Measurements from ENCODE around the gene ANXA6. TPM values are rescaled to one million over a fixed set of nuclear protein-coding genes. Genes with fewer than 3 reads are reported as not detected.

Gene ANXA6
- polyA plus RNA-seq, 3 donors, result 60.6 to 124 (median 93.5) TPM

GRCh38 chr5:151093476-151093889 is 64.1 kb downstream of the ANXA6 start:
- H2AFZ ChIP-seq (ENCODE audit: insufficient read depth, low read depth, low read length, poor library complexity, severe bottlenecking), result no peak overlapping the region
- H3K4me3 ChIP-seq (replicated peaks in 1 of 3; ENCODE audit: low read depth in 2 of 3, low read length in 3 of 3), result peak overlapping the region in 1 of 3 experiments; percentile 23
- Mint-ChIP-seq H3K4me3 (peak overlapping the region; percentile 72 to 76), H3K27ac (peak overlapping the region; percentile 98 to 100 (median 100)), H3K36me3 (peaks cover 6% of the 10 kb centered on the region in 2 donors), H3K27me3 (ENCODE audit: low read depth in 3 of 3) (peaks cover 0 to under 1% (median 0%) of the 10 kb centered on the region in 3 donors), H3K9me3 (peaks cover 0 to 2% (median 0%) of the 10 kb centered on the region in 7 donors), H3K4me1 (peaks cover 92% of the 10 kb centered on the region)
- H3K9ac ChIP-seq (ENCODE audit: insufficient read depth, low read length, poor library complexity, severe bottlenecking), result peak overlapping the region; percentile 70
- H3K27ac ChIP-seq (ENCODE audit: low read depth in 1 of 2, low read length in 2 of 2), result peak overlapping the region; percentile 94 to 96
- peaks cover 88 to 97% of the 10 kb centered on the region in 2 donors for H3K4me1 ChIP-seq (ENCODE audit: control insufficient read depth in 1 of 2, insufficient read depth in 2 of 2, low read length in 2 of 2)
- intact Hi-C loops (cut with micrococcal nuclease), result loop anchor here (5.0 kb wide), 1 partner anchor 36 kb away; no protein-coding TSS in a partner anchor
- H3K27me3 ChIP-seq (ENCODE audit: control insufficient read depth in 2 of 2, insufficient read depth in 2 of 2, low read length in 2 of 2), result no peaks in the 10 kb centered on the region
- H3K79me2 ChIP-seq (ENCODE audit: insufficient read depth, low read length), result peaks cover 3% of the 10 kb centered on the region
- DNase-seq, result peak; percentile 78 to 99 (median 95)
- H3K36me3 ChIP-seq (replicated peaks in 1 of 2; ENCODE audit: control insufficient read depth in 1 of 2, insufficient read depth in 2 of 2, low read length in 2 of 2), result no peaks in the 10 kb centered on the region
- TF ChIP-seq CTCF (IDR thresholded peaks at IDR 0.05), result no peak
- peak overlapping the region; percentile 50 for H3K4me2 ChIP-seq (replicated peaks; ENCODE audit: extremely low read depth, low read length, poor library complexity, severe bottlenecking)
- peaks cover 4% of the 10 kb centered on the region for H4K20me1 ChIP-seq (ENCODE audit: insufficient read depth, low read length)
- no peaks in the 10 kb centered on the region for H3K9me3 ChIP-seq (replicated peaks in 1 of 2; ENCODE audit: control insufficient read depth in 1 of 2, insufficient read depth in 1 of 2, low read length in 2 of 2)
- 0% methylated on average over 2 of the region's 2 CpGs for WGBS (ENCODE audit: insufficient coverage)

GRCh38 chr5:151092762-151093161 is 64.8 kb downstream of the ANXA6 start:
- H3K4me1 Mint-ChIP-seq, result peaks cover 85% of the 10 kb centered on the region
- H3K9me3 Mint-ChIP-seq, result peaks cover 0 to 2% (median 0%) of the 10 kb centered on the region in 7 donors
- peaks cover 4% of the 10 kb centered on the region for H4K20me1 ChIP-seq (ENCODE audit: insufficient read depth, low read length)
- peak overlapping the region; percentile 50 for H3K4me2 ChIP-seq (replicated peaks; ENCODE audit: extremely low read depth, low read length, poor library complexity, severe bottlenecking)
- no peaks in the 10 kb centered on the region for H3K27me3 ChIP-seq (ENCODE audit: control insufficient read depth in 2 of 2, insufficient read depth in 2 of 2, low read length in 2 of 2)
- WGBS (ENCODE audit: insufficient coverage), result no CpG with 5 or more reads among the region's 2 CpGs
- peak overlapping the region; percentile 57 to 96 for H3K27ac ChIP-seq (ENCODE audit: low read depth in 1 of 2, low read length in 2 of 2)
- H3K27ac Mint-ChIP-seq, result peak overlapping the region; percentile 98 to 100 (median 100)
- intact Hi-C loops (cut with micrococcal nuclease), result loop anchor here (5.0 kb wide), 1 partner anchor 35 kb away; no protein-coding TSS in a partner anchor
- peak overlapping the region in 1 of 2 donors; percentile 30 for H3K4me3 Mint-ChIP-seq
- peak overlapping the region; percentile 70 for H3K9ac ChIP-seq (ENCODE audit: insufficient read depth, low read length, poor library complexity, severe bottlenecking)
- peaks cover 0 to 1% (median 0%) of the 10 kb centered on the region in 3 donors for H3K27me3 Mint-ChIP-seq (ENCODE audit: low read depth in 3 of 3)
- no peak overlapping the region for H2AFZ ChIP-seq (ENCODE audit: insufficient read depth, low read depth, low read length, poor library complexity, severe bottlenecking)
- H3K36me3 Mint-ChIP-seq, result peaks cover 6% of the 10 kb centered on the region in 2 donors
- peaks cover 3% of the 10 kb centered on the region for H3K79me2 ChIP-seq (ENCODE audit: insufficient read depth, low read length)
- H3K9me3 ChIP-seq (replicated peaks in 1 of 2; ENCODE audit: control insufficient read depth in 1 of 2, insufficient read depth in 1 of 2, low read length in 2 of 2), result no peaks in the 10 kb centered on the region
- no peaks in the 10 kb centered on the region for H3K36me3 ChIP-seq (replicated peaks in 1 of 2; ENCODE audit: control insufficient read depth in 1 of 2, insufficient read depth in 2 of 2, low read length in 2 of 2)
- TF ChIP-seq CTCF (IDR thresholded peaks at IDR 0.05), result no peak
- H3K4me1 ChIP-seq (ENCODE audit: control insufficient read depth in 1 of 2, insufficient read depth in 2 of 2, low read length in 2 of 2), result peaks cover 81 to 89% of the 10 kb centered on the region in 2 donors
- H3K4me3 ChIP-seq (replicated peaks in 1 of 3; ENCODE audit: low read depth in 2 of 3, low read length in 3 of 3), result peak overlapping the region in 1 of 3 experiments; percentile 23
- DNase-seq, result peak; percentile 88 to 95 (median 95)

All from CD14-positive monocyte (primary cell).